Muscle of leg (tissue), 11 donors: ENCODE results near the gene ARHGAP24. TPM values are rescaled to one million over a fixed set of nuclear protein-coding genes. Genes with fewer than 3 reads are reported as not detected.

Experiments
- DNase-seq: peaks from one replicate; pipeline ENCODE4 v3.0.0; 2013
- H3K27ac ChIP-seq: one replicate; pipeline ENCODE4 v1.5.1; 2013; ENCODE audit warnings: mild to moderate bottlenecking, low read length, control low read depth
- H3K27me3 ChIP-seq: one replicate; pipeline ENCODE4 v1.6.1; 2013; ENCODE audit warnings: low read length; ENCODE audit not compliant: control insufficient read depth, insufficient read depth
- H3K36me3 ChIP-seq: one replicate; pipeline ENCODE4 v1.6.1; 2013; ENCODE audit warnings: low read length; ENCODE audit not compliant: control insufficient read depth, insufficient read depth
- H3K4me1 ChIP-seq: one replicate; pipeline ENCODE4 v1.6.1; 2013; ENCODE audit warnings: low read length; ENCODE audit not compliant: control insufficient read depth, insufficient read depth
- H3K4me3 ChIP-seq: one replicate; pipeline ENCODE4 v1.5.1; 2013; ENCODE audit warnings: low read length, control low read depth
- H3K9me3 ChIP-seq: replicated peaks from 2 replicates; pipeline ENCODE4 v1.6.1; 2013; ENCODE audit warnings: low read depth, low read length; ENCODE audit not compliant: control insufficient read depth
- WGBS: methylation state at CpG from one replicate; pipeline ENCODE4 v1.1.5; 2013; ENCODE audit warnings: missing lambda C conversion rate; ENCODE audit not compliant: insufficient coverage; 5-methylcytosine and 5-hydroxymethylcytosine counted together
- polyA plus RNA-seq, 8 donors: library from polyadenylated mRNA; unstranded; fragments of 120-200 nt; gene quantifications; one replicate each; pipeline versions ENCODE4 v1.2.1 to v1.2.3, GENCODE V29; 2013; ENCODE audit warnings: inconsistent platforms in 1 of 8, low replicate concordance in 1 of 8; ENCODE audit not compliant: insufficient read length in 8 of 8, insufficient read depth in 1 of 8
- total RNA-seq: library from RNA; stranded (reverse); fragments of 120-200 nt; gene quantifications from one replicate; pipeline ENCODE4 v1.2.4, GENCODE V29; 2013

The ARHGAP24 gene
- total and polyA plus RNA-seq, 9 donors: 39.8 to 66.1 (median 48.9) TPM

DNA sequence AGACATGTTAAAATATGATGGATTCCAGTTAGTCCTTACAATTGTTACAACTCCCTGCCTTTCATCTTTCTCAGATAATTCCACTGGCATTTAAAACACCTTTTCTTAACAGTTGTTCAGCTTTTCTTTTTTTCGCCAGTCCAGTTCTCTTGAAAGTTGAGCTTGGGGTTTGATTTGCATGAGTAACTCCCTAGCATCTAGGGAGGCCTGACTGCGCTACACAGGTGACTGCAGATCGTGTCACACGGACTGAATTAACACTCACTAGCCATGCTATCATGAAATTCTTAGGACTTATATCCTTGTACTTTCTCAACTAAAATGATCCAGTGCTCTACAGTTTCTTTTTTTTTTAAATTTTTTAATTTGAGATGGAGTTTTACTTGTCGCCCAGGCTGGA, 69.8 kb downstream of the ARHGAP24 start:
- no peak for DNase-seq
- H3K36me3 ChIP-seq: no peaks in the 10 kb centered on the region
- 100% methylated on average over 1 of the region's 5 CpGs for WGBS
- H3K9me3 ChIP-seq: no peaks in the 10 kb centered on the region
- no peak overlapping the region for H3K27ac ChIP-seq
- H3K4me3 ChIP-seq: no peak overlapping the region
- no peaks in the 10 kb centered on the region for H3K27me3 ChIP-seq
- H3K4me1 ChIP-seq: no peaks in the 10 kb centered on the region

DNA sequence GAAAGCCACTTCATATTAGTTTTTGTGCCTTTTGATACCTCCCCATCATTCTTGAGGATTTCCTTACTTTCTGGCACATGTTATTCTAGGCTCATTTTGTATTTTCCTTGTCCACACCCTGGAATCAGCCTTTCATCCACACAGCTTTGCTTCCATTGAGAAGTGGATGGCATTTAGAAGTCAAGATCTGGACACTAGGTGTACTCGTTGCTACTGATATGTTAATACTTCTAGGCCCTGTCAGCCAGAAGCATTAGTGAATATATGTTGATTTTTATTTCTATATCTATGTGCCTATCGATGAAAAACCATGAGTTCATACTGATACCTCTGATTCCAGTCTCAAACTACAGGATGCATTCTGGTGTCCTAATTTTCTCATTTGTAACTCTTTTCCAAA, 73.2 kb downstream of the ARHGAP24 start:
- WGBS: no CpG with 5 or more reads among the region's 2 CpGs
- Histone ChIP-seq H3K27me3 (no peaks in the 10 kb centered on the region), H3K4me3 (no peak overlapping the region), H3K4me1 (no peaks in the 10 kb centered on the region), H3K36me3 (no peaks in the 10 kb centered on the region), H3K9me3 (peaks cover 10% of the 10 kb centered on the region), H3K27ac (no peak overlapping the region)
- no peak for DNase-seq

- DNase-seq: no peak
- Histone ChIP-seq H3K27ac (no peak overlapping the region), H3K4me3 (no peak overlapping the region), H3K4me1 (no peaks in the 10 kb centered on the region), H3K9me3 (peaks cover 11% of the 10 kb centered on the region), H3K27me3 (no peaks in the 10 kb centered on the region), H3K36me3 (no peaks in the 10 kb centered on the region)
- no CpG with 5 or more reads among the region's 2 CpGs for WGBS
These were observed 73.9 kb downstream of the ARHGAP24 start for GRCh38 chr4:85548841-85549240.

- H3K27ac ChIP-seq: no peak overlapping the region
- WGBS: 83% methylated on average over 1 of the region's 1 CpG
- peaks cover 12% of the 10 kb centered on the region for H3K9me3 ChIP-seq
- peaks cover 5% of the 10 kb centered on the region for H3K4me1 ChIP-seq
- H3K27me3 ChIP-seq: no peaks in the 10 kb centered on the region
- no peaks in the 10 kb centered on the region for H3K36me3 ChIP-seq
- H3K4me3 ChIP-seq: no peak overlapping the region
- no peak for DNase-seq
These were observed 80.3 kb downstream of the ARHGAP24 start for GRCh38 chr4:85555206-85555605.

DNA sequence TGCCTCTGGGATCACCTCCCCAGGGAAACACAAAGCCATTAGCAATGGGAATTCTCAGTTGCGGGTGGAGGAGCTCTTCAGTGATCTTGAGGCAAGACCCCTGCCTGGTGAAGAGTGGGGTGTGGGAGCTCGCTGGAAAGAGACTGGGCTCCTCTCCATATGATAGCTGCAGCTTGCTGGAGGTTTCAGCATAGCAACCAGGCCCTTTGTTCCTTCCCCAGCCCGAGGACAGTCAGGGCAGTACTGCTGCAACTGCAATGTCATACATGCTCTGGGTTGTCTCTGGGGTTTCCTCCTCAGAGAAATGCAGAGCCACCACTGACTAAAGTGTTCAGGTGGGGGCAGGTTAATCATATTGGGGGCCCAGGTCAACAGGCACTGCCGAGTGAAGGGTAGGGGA, 81.3 kb downstream of the ARHGAP24 start:
- H3K27me3 ChIP-seq: no peaks in the 10 kb centered on the region
- H3K36me3 ChIP-seq: no peaks in the 10 kb centered on the region
- peaks cover 5% of the 10 kb centered on the region for H3K4me1 ChIP-seq
- WGBS: 83% methylated on average over 1 of the region's 4 CpGs
- no peak overlapping the region for H3K4me3 ChIP-seq
- H3K9me3 ChIP-seq: peaks cover 12% of the 10 kb centered on the region
- no peak overlapping the region for H3K27ac ChIP-seq
- no peak for DNase-seq

DNA sequence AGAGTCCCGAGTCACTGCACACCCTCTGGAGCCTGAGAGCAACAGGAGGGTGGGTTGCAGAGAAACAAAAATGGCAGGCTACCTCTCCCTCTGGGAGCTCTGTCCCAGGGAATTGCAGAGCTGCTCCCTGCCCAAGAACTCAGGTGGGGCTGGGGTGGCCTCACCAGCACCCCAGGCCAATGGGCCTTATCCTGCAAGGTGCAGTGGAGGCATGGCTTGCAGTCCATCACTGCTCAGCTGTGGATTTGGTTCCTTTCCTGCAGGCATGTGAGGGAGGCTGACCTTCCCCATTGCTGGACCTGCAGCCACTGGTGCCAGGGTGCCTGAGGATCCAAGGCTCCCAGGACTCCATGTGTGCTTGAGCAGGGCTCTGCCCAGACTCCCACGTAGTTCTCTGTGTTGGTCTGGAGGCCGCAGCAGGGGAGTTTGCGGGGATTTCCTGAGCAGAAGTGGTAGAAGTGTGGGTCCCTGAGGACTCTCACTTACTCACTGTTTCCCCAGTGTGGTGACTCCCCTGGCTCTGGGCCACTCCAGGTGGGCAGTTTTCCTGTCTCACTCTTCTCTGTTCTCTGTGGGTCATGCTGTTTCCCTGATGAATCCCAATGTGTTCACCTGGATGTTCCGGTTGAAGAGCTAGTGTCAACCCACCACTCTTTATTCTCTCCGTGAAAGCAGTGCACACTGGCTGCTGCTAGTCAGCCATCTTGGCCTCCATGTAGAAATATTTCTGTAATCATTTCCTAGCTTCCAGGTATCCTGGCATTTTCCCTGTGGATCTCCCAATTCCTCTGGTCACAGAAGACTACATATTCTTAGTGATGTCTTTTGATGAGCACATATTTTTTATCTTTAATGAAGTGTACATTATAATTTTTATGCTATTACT, 82.3 kb downstream of the ARHGAP24 start:
- no peak for DNase-seq
- H3K36me3 ChIP-seq: no peaks in the 10 kb centered on the region
- H3K9me3 ChIP-seq: peaks cover 7% of the 10 kb centered on the region
- H3K4me3 ChIP-seq: no peak overlapping the region
- H3K27me3 ChIP-seq: no peaks in the 10 kb centered on the region
- 100% methylated on average over 1 of the region's 6 CpGs for WGBS
- peaks cover 5% of the 10 kb centered on the region for H3K4me1 ChIP-seq
- H3K27ac ChIP-seq: no peak overlapping the region

GRCh38 chr4:85565761-85566480, 91.0 kb downstream of the ARHGAP24 start:
- peaks cover 6% of the 10 kb centered on the region for H3K36me3 ChIP-seq
- H3K9me3 ChIP-seq: peaks cover 4% of the 10 kb centered on the region
- H3K27me3 ChIP-seq: no peaks in the 10 kb centered on the region
- no peak overlapping the region for H3K4me3 ChIP-seq
- no peak for DNase-seq
- WGBS: no CpG with 5 or more reads among the region's 4 CpGs
- no peak overlapping the region for H3K27ac ChIP-seq
- no peaks in the 10 kb centered on the region for H3K4me1 ChIP-seq

DNA sequence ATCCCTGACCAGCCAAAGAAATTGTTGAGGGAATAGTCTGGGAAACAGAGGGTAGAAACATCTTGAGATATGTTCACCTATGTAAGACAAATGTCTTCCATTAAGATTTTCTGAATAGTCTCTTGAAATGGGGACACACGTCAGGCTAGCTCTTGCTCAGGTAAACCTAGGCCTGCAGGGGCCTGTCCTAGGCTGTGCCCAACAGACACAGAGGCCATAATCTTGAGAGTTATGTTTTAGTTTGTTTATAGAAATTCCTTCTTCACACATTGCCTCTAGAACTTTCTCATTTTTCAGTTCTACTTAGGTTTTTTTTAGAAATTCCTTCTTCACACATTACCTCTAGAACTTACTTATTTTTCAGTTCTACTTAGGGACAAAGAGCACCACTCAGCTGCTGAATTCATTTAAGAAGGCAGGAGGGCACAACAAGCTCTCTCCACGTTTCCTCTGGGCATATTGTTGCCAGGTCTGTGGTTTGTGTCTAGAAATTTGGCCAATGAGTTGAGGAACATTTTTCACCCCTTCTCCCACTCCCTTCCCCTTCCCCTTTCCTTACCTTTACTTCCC, 94.9 kb downstream of the ARHGAP24 start:
- H3K4me3 ChIP-seq: no peak overlapping the region
- no peaks in the 10 kb centered on the region for H3K4me1 ChIP-seq
- no peak for DNase-seq
- no CpG with 5 or more reads among the region's 2 CpGs for WGBS
- H3K9me3 ChIP-seq: no peaks in the 10 kb centered on the region
- no peak overlapping the region for H3K27ac ChIP-seq
- no peaks in the 10 kb centered on the region for H3K27me3 ChIP-seq
- peaks cover 6% of the 10 kb centered on the region for H3K36me3 ChIP-seq

GRCh38 chr4:85570388-85570787, 95.4 kb downstream of the ARHGAP24 start:
- Histone ChIP-seq H3K4me1 (no peaks in the 10 kb centered on the region), H3K27me3 (no peaks in the 10 kb centered on the region), H3K4me3 (no peak overlapping the region), H3K27ac (no peak overlapping the region), H3K36me3 (peaks cover 6% of the 10 kb centered on the region), H3K9me3 (no peaks in the 10 kb centered on the region)
- no peak for DNase-seq
- 78% methylated on average over 3 of the region's 3 CpGs for whole genome bisulfite sequencing

DNA sequence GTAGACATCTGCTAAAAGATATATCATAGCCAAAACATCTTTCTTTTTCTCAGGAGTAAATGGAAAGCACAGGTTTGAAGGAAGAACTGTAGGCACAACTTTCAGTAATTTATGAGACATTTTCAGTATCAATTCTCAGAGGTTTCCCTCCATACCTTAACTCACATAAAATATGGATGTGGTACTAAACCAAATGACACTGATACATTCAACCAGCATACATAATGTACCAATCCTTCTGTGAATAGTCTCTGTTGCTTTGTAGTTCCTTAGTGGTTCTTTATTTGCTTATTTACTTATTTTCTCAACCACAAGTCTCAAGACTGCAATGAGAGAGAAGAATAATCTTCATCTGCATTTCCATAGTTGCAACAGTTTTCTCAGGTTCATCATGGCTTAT, 96.1 kb downstream of the ARHGAP24 start:
- H3K9me3 ChIP-seq: no peaks in the 10 kb centered on the region
- H3K27me3 ChIP-seq: no peaks in the 10 kb centered on the region
- DNase-seq: no peak
- H3K27ac ChIP-seq: no peak overlapping the region
- no peaks in the 10 kb centered on the region for H3K4me1 ChIP-seq
- H3K36me3 ChIP-seq: peaks cover 6% of the 10 kb centered on the region
- no peak overlapping the region for H3K4me3 ChIP-seq
